MG63 (cell line): Measurements from ENCODE around the gene REXO5. TPM values are rescaled to one million over a fixed set of nuclear protein-coding genes. Genes with fewer than 3 reads are reported as not detected.
"Not testable (repeated sequence)": the region's sequence is repeated elsewhere in the genome, so short reads cannot be mapped to it uniquely, and the experiment has no call there.

ENCODE experiments used
- DNase-seq: peaks from one replicate; pipeline ENCODE4 v3.0.0-alpha.2; 2020
- H3K27me3 ChIP-seq: fragments of 250-450 bp; sonication (Bioruptor Pico); 2 replicates; pipeline ENCODE4 v1.5.1; 2020; ENCODE audit warnings: mild to moderate bottlenecking, moderate library complexity
- H3K36me3 ChIP-seq: fragments of 250-450 bp; sonication (Bioruptor Pico); 2 replicates; pipeline ENCODE4 v1.5.1; 2020; ENCODE audit warnings: mild to moderate bottlenecking, moderate library complexity
- H3K4me3 ChIP-seq: fragments of 250-450 bp; sonication (Bioruptor Pico); 2 replicates; pipeline ENCODE4 v1.5.1; 2020; ENCODE audit warnings: mild to moderate bottlenecking, moderate library complexity
- H3K9me3 ChIP-seq: fragments of 250-450 bp; sonication (Bioruptor Pico); 2 replicates; pipeline ENCODE4 v1.5.1; 2020; ENCODE audit warnings: mild to moderate bottlenecking, moderate library complexity
- total RNA-seq: library from RNA; depleted of rRNA; stranded (reverse); fragments of >200 nt; shearing (Covaris generic); gene quantifications from 2 replicates; pipeline ENCODE4 v1.2.3, GENCODE V29; 2014; ENCODE audit warnings: low replicate concordance

The REXO5 gene
- total RNA-seq, 1 experiment from 2014 or later, result 16.2 TPM

GRCh38 chr16:20859699-20860098, 53.4 kb downstream of the REXO5 start:
- no peak for DNase-seq
- H3K4me3 ChIP-seq, result no peak overlapping the region
- peaks cover 59% of the 10 kb centered on the region for H3K36me3 ChIP-seq

DNA sequence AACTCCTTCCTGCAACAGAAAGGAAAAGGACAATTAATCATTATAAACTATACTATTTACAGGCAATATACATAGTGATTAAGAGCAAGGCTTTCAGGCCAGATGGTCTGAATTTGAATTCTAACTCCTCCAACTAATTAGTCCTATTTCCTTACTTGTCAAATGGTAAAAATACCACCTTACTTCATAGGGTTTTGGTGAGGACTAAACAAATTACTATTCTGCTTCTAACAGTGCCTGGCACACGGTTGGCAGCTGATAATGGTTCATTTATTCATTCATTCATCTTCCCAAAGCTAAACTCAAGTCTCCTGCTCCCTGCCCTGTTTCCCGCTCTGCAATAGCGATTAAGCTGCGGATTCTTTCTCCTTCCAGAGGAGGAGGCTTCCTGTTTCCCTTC, 54.0 kb downstream of the REXO5 start:
- Histone ChIP-seq H3K36me3 (peaks cover 56% of the 10 kb centered on the region), H3K9me3 (no peaks in the 10 kb centered on the region), H3K27me3 (no peaks in the 10 kb centered on the region), H3K4me3 (no peak overlapping the region)
- no peak for DNase-seq

More at GRCh38 chr16:20859699-20860098, 53.4 kb downstream of the REXO5 start:
- H3K27me3 ChIP-seq, result no peaks in the 10 kb centered on the region
- no peaks in the 10 kb centered on the region for H3K9me3 ChIP-seq

- H3K36me3 ChIP-seq, result peaks cover 50% of the 10 kb centered on the region
- H3K9me3 ChIP-seq, H3K4me3 ChIP-seq, DNase-seq, H3K27me3 ChIP-seq: not testable (repeated sequence)
Observed at GRCh38 chr16:20860995-20861394, 54.7 kb downstream of the REXO5 start.

DNA sequence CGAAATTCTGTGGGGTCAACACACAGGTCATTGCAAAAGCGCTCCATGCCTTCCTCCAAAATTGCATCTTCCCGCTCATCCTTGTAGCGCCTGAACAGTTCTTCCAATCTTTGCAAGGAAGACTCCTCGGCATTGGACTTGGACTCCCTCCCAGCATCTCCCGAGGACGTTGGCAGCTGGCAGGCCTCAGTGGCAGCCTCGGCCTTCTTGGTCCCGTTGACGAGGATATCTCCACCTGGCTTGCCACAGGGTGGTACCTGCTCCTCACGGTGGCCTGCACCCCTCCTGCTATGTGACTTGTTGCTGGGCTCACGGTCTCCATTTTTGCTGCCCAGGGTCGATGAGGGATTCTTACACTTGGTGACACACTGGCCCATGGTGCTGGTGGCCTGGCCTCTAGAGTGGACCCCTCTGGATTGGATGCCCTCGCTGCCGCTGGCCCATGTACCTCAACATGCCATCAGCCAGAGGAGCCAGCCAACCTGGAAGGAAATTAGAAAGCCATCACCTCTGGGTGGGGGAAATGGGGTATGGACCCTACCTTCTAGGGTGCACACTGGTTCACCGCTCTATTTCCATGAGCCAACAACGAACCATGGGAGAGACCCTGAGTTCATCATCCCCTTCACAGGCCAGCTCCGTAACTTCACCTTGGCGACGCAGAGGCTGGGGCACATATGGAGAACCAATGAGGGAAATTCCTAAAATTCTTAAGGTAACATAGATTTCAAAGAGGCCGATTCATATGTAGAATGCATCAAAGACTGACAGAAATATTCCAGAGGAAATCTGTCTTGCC, 56.0 kb downstream of the REXO5 start:
- H3K36me3 ChIP-seq, result peaks cover 40% of the 10 kb centered on the region
- H3K9me3 ChIP-seq, result no peaks in the 10 kb centered on the region
- no peak overlapping the region for H3K4me3 ChIP-seq
- H3K27me3 ChIP-seq, result no peaks in the 10 kb centered on the region
- DNase-seq, result no peak

GRCh38 chr16:20864376-20864775, 58.0 kb downstream of the REXO5 start:
- peaks cover 37% of the 10 kb centered on the region for H3K36me3 ChIP-seq
- H3K27me3 ChIP-seq, H3K9me3 ChIP-seq, DNase-seq, H3K4me3 ChIP-seq: not testable (repeated sequence)

DNA sequence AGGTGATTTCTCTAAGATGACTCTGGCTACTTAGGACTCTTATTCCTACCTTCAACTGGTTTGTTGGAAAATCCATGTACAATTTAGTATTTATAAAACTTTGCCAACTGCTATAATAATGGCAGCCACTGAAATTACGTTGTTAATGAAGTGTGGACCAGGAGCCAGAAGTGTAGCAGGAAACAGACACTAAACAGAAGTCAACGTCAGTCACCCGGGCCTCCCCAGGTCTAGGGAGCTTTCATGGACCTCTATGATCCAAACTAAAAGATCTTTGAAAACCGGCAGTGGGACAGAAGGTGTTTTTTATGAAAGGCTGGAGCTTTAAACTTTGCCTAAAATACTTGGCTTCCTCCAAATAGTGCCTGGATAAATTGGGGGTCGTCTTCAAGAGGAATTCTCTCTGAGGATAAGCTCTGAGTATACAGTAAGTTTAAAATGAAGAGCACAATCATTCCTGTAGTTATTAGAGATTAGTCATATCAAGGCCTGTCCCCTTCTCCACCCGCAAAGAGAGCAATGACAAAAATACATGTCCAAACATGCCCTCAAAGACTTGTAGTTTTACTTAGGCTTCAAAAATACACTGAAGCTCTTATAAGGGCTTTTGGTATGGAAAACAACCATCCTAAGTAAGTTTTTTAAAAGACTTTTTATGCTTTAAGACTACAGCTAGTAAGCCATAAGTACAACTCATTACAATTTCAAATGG, 59.2 kb downstream of the REXO5 start:
- DNase-seq, result no peak
- Histone ChIP-seq H3K4me3 (no peak overlapping the region), H3K36me3 (peaks cover 25% of the 10 kb centered on the region), H3K27me3 (no peaks in the 10 kb centered on the region), H3K9me3 (no peaks in the 10 kb centered on the region)

- peak; percentile 92 for DNase-seq
- no peaks in the 10 kb centered on the region for H3K9me3 ChIP-seq
- no peaks in the 10 kb centered on the region for H3K27me3 ChIP-seq
- no peak overlapping the region for H3K4me3 ChIP-seq
- peaks cover 22% of the 10 kb centered on the region for H3K36me3 ChIP-seq
Observed at GRCh38 chr16:20866145-20866772, 59.9 kb downstream of the REXO5 start.

DNA sequence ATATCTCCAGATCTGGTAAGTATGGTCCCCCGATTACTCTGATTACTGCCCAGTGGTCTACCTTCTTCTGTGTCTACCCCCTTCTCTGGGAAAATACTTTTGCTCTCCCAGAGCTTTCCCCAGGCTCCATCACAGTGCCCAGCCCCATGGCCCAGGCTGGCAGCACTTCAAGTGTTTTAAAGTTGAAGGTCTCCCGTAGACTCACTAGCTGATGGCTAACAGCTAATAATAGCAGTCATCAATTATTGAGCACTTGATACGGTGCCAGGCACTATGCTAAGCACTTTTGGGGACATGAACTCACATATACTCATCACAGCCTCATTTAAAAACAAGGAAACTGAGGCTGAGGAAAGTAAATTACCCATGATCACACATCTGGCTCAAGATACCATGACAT, 60.5 kb downstream of the REXO5 start:
- no peak for DNase-seq
- no peak overlapping the region for H3K4me3 ChIP-seq
- no peaks in the 10 kb centered on the region for H3K9me3 ChIP-seq
- no peaks in the 10 kb centered on the region for H3K27me3 ChIP-seq
- peaks cover 19% of the 10 kb centered on the region for H3K36me3 ChIP-seq

GRCh38 chr16:20867585-20867984, 61.3 kb downstream of the REXO5 start:
- peak; percentile 81 for DNase-seq

DNA sequence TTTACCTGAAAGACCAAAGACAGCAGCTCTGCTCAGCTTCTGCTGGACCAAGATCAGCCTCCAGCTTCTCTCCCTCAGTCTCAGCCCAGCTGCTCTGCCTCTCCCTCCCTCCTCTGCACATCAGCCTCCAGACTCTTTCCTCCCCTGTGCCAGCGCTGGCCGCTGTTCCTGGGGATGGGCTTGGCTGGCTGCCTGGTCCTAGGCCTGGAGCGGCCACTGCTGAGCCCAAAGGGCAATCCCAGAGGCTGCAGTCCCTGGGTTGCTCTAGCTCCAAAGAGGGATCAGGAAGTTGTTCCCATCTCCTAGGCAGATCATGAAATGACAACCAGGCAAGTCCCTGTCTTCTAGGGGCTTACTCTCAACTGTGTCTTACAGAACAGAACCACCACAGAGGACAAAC, 62.6 kb downstream of the REXO5 start:
- peaks cover 11% of the 10 kb centered on the region for H3K36me3 ChIP-seq
- H3K27me3 ChIP-seq, result no peaks in the 10 kb centered on the region
- DNase-seq, result peak; percentile 95
- H3K4me3 ChIP-seq, result no peak overlapping the region
- no peaks in the 10 kb centered on the region for H3K9me3 ChIP-seq

More at GRCh38 chr16:20867585-20867984, 61.3 kb downstream of the REXO5 start:
- peaks cover 12% of the 10 kb centered on the region for H3K36me3 ChIP-seq
- no peaks in the 10 kb centered on the region for H3K9me3 ChIP-seq
- H3K4me3 ChIP-seq, result no peak overlapping the region
- H3K27me3 ChIP-seq, result no peaks in the 10 kb centered on the region

DNA sequence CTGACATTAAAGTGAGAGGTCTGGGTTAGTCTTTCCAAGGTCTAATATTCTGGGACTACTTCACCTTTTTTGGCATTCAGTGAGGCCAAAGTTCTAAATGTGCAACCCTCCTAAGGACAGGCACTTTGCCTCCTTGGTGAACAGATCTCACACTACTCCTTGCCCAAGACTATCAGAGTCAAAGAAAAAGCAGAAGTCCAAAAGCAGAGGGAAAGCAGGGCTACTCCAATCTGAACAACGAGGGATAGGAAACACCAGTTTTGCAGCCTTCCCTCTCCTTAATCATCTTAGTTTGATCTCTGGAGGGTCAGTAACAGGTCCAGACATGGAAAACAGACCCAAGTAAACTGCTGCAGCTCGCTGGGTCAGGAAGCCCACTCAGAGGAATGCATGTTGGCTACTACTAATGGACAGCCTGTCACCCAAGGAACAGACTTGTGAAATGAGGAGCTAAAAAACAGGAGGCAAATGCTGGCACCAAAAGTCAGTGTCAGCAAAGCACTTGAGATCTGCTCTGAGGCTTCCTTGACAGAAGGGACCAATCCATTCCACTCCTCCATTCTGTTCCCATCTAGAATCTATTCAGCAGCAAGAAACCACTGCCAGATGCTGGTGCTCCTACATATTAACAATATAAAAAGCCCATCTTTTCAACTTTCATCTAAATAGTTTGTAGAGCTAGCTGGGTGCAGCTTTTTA, 63.9 kb downstream of the REXO5 start:
- Histone ChIP-seq H3K36me3 (peaks cover 10% of the 10 kb centered on the region), H3K9me3 (no peaks in the 10 kb centered on the region), H3K27me3 (no peaks in the 10 kb centered on the region), H3K4me3 (no peak overlapping the region)
- no peak for DNase-seq

DNA sequence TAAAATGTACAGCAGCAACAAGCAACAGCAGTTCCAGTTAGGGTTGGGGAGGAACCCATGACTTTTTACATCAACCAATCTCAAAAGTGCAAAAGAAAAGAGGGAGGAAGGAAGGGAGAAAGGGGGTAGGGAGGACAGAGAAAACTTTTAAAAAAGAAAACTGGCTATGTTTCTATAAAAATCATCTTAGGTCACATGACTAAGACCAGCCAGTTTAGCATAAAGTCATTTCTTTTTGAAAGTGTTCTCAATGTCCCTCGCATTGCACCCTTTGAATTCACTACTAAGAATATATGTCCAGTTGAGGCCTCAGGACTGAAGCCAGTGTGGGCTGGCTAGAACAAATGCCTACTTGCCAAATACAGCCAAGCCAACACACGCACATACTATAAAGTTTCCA, 64.9 kb downstream of the REXO5 start:
- Histone ChIP-seq H3K4me3 (no peak overlapping the region), H3K27me3 (no peaks in the 10 kb centered on the region), H3K9me3 (no peaks in the 10 kb centered on the region), H3K36me3 (peaks cover 8% of the 10 kb centered on the region)
- peak; percentile 34 for DNase-seq

DNA sequence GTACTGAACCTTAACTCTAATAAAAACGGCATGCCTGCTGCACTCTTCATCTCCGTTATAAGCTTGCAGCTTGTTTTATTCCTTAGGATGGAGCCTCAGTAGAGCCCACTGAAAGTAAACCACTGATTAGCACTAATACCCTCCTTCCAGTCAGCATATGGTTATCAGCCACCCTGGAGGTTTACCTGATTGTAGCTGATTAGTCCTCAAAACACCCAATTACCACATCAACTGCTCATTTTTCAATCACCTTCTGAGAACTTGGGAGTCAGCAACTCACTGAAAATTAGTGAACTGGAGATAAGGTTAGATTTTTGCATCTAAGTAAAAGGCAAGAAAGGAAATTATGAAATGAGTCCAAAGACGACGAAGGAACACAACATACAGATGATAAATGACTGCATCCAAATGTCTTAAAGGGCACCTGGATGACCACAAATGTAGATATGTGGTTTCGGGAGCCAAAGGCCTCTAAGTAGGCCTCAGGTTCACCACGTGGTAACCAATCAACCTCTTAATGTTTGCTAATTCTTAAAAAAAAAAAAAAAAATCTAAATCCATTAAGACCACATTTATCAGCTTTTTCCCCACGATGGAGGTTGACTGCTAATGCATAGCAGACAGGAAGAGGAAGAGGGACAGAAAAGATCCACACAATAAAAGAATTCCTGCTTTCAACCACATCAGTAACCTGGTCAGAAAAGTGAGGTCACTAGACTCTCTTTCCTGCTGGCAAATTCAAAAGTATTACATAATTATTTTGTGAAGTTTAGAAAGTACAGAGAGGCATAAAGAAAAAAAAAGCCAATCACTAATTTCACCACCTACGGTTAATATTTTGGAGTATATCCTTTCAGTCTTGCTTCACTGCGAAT, 65.9 kb downstream of the REXO5 start:
- no peak for DNase-seq
- Histone ChIP-seq H3K4me3 (no peak overlapping the region), H3K9me3 (no peaks in the 10 kb centered on the region), H3K36me3 (peaks cover 11% of the 10 kb centered on the region), H3K27me3 (no peaks in the 10 kb centered on the region)

- no peak for DNase-seq
- Histone ChIP-seq H3K9me3 (no peaks in the 10 kb centered on the region), H3K27me3 (no peaks in the 10 kb centered on the region), H3K4me3 (no peak overlapping the region), H3K36me3 (peaks cover 8% of the 10 kb centered on the region)
Observed at GRCh38 chr16:20873331-20873730, 67.0 kb downstream of the REXO5 start.

- Histone ChIP-seq H3K36me3 (peaks cover 8% of the 10 kb centered on the region), H3K9me3 (no peaks in the 10 kb centered on the region), H3K27me3 (no peaks in the 10 kb centered on the region), H3K4me3 (no peak overlapping the region)
- no peak for DNase-seq
Observed at GRCh38 chr16:20874088-20874581, 67.8 kb downstream of the REXO5 start.

DNA sequence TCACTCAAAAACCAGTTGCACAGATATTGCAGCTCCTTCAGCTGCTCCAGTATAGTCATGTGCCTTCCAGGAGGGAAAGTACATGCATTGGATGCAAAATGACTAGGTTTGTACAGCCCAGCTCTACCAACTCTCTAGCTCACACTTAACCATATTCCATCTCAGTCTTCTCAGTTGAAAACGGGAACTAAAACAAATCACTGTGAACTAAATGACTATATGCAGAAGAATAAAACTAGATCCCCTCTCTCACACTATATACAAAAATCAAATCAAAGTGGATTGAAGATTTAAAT, 69.0 kb downstream of the REXO5 start:
- no peak overlapping the region for H3K4me3 ChIP-seq
- DNase-seq, result no peak

More for the DNA sequence above, 69.0 kb downstream of the REXO5 start:
- no peaks in the 10 kb centered on the region; the same call in 1 of the 2 replicates for H3K27me3 ChIP-seq
- H3K36me3 ChIP-seq, result peaks cover 8% of the 10 kb centered on the region
- no peaks in the 10 kb centered on the region for H3K9me3 ChIP-seq
